HG03457 (cell line): Measurements from ENCODE around the gene ENG.
A peak's percentile ranks its signal among the peaks of the same experiment; 100 is the strongest.

ENCODE experiments used
- ATAC-seq: cut with Tn5 transposase; IDR thresholded peaks from one replicate; pipeline ENCODE4 v1.9.1; 2021; ENCODE audit warnings: moderate number of reproducible peaks; ENCODE audit not compliant: unreplicated experiment

The ENG gene

DNA sequence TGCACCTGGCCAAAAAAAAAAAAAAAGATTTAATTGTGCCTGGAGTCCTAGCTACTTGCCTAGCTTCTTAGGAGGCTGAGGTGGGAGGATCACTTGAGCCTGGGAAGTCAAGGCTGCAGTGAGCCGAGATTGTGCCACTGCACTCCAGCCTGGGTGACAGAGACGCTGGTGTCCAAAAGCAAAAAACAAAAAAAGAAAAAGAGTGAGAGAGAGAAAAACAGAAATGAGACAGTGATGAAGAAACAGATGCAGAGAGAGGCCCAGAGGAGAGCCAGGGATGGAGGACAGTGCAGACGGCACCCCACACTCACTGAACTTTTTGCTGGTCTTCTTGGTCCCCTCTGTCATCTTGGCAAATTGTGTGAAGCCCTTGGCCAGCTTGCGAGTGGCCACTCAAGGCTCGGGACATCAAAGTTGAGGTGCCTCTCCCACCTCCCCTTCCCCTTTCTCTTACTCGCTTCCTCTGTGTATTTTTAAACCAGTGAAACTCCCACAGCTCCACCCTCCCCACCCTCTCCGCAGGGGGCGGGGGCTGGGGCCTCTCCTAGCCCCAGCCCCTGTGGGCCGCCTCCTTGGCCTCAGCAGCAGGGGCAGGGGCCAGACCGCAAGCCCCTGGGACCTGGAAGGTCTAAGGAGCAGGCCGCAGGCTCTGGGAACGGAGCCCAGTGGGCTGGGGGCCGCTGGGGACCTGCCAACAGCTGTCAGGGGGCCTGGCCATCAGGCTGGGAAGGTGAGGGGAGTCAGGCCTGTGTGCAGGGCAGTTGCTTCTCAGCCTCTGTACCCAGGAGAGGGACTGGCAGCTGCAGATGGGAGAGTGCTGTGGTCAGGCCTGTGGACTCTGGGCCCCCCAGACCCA is 76.0 kb downstream of the ENG start, which contains the start of gene SH2D3C:
TSS of gene SH2D3C (minus strand) at position 387 of the 856 bp plus-strand sequence. CDS start at position 348, 39 bp downstream.
- no peak for ATAC-seq

DNA sequence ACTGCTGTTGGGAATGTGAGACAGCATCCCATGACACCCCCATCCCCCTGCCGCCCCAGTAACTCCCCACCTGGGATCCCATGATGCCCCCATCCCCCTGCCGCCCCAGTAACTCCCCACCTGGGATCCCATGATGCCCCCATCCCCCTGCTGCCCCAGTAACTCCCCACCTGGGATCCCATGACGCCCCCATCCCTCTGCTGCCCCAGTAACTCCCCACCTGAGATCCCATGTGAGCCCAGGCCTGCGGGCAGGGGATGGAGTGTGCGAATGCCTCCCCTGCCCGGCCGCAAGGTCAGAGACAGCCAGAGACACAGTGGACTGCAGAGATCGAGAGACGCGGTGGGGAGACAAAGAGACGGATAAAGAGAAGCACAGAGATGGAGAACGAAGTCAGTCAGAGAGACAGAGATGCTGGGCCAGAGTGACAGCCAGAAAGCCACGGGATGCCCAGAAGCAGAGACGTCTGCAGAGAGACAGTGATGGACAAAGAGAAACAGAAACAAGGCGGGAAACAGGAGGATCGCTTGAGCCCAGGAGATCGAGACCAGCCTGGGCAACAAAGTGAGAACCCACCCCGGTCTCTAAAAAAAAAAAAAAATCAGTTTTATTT is 77.0 kb downstream of the ENG start:
- no peak for ATAC-seq

DNA sequence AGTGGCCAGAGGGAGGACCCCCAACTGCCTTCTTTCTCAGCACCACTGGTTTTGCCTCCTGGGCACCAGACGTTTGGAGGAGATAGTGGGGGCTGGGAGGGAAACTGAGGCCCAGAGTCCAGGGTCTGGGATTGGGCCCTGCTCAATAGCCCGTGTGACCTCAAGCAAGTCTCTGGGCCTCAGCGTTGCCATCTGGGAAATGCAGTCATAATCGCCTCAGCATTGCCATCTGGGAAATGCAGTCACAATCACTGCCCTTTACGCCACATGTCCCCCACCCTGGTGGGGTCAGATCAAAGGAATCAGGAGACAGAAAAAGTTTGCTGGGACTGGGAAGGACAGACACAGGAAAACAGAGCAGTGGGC is 77.6 kb downstream of the ENG start:
- ATAC-seq, result no peak

DNA sequence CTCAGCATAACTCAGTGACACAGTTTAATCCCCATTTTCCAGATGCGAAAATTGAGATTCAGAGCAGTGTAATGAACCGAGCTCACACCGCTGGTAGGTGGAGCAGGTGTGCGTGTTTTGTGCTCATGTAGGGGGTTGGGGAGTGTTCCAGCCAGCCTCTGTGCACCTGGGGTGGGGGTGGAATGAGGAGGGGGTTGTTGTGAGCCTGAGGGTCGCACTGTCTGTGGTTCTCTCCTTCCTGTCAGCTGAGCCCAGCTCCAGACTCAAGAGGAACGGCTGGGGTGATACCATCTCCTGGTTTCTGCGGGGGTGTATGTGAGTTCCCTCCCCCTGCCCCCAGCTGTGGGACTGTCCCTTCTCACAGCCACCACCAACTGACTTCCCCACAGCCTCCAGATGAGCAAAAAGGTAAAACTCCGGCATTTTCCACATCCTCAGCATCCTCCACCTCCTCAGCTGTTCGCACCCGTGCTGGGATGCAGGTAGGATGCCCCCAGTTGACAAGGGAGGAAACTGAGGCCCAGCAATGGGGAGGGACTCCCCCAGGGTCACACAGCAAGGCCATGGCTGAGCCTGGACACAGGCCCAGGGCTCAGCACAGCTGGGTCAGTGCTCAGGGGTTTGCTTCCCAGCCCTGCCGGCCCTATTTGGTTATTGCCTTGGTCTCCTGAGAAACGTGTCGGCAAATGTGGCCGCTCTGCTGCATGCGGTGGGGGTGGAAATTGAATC is 78.1 kb downstream of the ENG start:
- no peak for ATAC-seq

DNA sequence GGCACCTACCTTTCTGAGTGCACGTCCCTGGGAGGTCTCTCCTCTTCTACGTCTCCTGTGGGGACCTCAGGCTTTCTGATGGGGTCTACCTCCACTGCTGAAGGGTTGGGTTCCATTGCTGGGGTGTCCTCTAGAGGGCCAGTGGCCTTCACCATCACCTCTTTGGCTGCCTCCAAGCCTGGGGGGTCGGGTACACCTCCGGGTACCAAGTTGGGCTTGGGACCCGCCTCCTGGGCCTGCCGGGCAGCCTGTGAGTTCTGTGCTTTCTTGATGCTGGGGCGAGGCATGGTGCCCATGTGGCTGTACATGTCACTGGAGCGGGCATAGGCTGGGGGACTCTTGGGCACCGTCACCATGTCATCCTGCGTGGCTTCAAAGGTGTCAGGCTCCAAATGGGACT is 80.5 kb downstream of the ENG start:
- ATAC-seq, result no peak

DNA sequence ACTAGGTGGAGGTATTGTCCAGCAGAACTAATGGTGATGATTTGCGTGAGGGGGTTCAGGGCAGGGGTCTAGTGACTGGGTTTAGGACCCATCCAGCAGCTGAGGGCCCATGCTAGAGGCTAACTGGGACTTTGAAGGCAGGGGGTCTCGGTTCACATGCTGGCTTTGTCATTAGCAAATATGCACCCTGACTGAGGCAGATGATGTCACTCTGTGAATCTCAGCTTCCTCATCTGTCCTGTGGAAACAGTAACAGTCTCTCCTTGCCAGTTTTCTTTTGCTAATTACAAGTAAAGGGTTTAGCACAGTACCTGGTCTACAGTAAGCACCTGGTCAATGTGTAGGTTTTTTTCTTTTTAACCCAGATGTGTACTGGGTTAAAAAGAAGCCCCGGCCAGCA is 81.2 kb downstream of the ENG start:
- no peak for ATAC-seq

DNA sequence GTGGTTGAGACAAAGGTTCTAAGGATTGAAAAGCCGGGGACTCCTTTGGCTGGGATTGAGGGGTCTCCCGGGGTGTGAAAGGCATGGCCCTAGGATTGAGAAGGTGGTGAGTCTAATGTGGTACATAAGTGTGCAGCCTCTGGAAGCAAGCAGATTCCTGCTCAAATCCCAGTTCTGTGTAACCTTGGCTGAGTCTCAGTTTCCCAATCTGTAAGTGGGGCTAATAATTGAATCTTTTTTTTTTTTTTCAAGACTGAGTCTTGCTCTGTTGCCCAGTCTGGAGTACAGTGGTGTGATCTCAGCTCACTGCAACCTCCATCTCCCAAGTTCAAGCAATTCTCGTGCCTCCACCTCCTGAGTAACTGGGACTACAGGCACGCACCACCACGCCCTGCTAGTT is 81.9 kb downstream of the ENG start:
- no peak for ATAC-seq

DNA sequence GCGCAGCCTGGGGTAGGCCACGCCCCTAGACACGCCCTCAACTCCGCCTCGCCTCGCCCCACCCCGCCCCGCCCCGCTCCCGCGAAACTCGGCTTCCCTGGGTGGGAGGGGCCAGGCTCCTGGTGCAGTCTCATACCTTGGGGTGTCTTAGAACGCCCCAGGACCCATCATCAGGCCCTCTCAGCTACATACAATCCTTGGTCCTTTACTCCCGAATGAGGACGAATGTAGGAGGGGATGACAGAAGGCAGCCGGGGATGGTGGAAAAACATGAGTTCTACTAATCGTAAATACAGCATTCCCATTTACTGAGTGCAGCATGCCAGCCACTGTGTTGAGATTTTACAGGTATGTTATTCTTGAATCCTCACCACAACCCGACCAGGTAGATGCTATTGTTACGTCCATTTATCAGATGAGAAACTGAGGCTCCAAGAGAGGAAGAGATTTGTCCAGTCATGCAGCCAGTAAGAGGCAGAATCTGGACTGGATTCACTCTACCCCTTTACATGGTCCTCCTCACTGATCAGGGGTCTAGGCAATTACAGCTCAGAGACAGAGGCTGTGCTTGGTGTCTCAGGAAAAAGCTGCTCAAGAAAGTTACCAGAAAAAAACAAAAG is 82.8 kb downstream of the ENG start:
- no peak for ATAC-seq

DNA sequence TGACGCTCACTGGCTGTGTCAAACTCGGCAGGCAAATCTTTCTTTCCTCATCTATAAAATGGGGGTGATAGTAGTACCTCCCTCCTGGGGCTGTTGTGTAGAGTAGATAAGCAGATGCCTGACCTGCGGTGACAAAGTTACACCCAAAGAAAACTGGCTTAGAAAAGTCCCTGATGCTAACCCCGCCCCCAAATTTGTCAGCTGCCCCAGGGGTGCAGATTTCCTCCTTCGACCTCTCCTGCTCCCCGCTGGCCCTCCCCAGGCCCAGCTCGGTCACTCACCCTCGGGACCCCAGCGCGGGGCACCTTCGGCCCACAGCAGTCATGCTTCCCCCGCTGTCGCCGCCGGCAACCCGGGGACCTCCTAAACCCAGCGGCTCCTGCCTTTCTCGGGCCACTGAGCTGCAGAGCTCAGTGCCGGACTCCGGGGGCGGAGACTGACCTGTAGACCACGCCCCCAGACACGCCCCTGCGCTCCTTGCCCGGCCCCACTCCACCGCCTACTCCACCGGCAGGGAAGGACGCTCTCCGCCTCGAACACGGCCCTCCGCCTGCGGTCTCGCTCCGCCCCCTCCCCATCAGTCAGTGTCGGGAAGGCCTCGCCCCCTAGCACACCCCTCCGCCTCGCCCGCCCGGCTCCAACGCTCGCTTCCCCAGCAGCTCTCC is 83.4 kb downstream of the ENG start:
- peak; percentile 79 for ATAC-seq

DNA sequence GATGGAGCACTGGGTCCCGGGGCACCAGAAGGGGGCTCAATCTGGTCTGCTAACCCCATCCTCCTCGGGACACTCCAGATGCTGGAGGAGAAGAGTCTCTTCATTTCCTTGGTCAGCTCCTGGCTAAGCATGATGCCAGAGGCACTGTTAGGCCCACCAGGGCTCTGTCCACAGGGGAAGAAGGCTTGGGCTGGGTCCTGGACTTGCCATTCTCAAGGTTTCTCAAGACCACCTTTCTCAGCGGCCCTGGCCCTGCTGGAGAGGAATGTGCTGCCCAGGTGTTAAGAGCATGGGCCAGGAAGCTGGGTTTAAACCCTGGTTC is 83.9 kb downstream of the ENG start:
- ATAC-seq, result no peak

DNA sequence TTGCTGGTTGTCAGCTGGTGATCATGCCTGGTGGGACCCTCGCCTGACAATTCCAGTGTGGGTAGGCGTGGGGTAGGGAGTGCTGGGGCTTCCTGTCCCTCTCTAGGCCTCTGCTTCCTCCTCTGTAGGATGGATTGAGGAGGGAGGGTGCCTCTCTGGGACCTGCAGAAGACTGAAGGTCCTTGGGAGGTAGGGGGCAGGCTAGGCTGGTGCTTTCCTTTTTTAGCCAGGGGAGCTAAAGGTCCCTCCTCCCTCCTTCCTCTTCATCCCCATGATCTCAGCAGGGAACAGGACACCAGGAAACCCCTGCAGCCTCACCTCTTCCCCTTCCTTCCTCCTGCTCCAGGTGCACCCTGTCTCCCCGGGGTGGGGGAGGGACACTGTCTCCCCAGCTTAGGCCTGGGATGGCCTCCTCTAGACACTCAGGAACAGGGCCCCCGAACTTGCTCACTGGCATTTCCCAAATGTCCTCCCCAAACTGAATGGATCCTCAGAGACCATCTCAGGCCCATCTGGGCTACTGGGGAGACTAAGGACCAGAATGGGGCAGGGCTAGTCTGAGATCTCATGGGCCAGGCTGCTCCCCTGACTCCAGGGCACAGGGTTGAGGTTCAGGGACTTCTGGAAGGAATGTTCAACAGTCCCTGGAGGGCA is 84.4 kb downstream of the ENG start:
- no peak for ATAC-seq

DNA sequence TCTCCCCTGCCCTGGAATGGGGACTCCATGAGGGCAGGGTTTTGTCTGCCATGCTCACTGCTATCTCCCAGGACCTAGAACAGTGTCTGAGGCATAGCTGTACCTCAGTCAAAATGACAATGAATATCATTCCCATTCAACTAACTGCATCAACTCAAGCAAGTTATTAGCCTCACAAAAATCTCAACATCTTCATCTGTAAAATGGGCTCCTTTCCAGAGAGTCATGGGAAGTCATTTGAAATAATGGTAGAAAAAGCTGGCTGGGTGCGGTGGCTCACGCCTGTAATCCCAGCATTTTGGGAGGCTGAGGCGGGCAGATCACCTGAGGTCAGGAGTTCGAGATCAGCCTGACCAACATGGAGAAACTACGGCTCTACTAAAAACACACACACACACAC is 85.4 kb downstream of the ENG start:
- ATAC-seq, result no peak

DNA sequence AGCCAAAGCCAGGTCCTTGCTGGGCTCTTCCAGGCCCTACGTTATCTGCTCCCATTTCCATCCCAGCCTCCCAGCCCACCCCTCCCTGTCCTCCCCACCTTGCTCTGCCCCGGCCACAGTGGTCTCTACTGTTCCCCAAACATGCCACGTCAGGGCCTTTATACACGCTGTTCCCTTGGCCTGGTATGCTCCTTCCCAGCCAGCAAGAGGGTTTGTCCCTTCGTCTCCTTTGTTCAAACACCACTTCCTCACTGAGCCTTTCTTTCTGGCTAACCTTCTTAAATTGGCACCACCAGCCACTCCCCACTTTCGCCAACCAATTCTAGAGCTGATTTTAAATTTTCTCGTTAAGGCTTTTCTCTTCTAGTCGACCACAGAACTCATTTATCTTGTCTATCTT is 85.8 kb downstream of the ENG start:
- ATAC-seq, result no peak

DNA sequence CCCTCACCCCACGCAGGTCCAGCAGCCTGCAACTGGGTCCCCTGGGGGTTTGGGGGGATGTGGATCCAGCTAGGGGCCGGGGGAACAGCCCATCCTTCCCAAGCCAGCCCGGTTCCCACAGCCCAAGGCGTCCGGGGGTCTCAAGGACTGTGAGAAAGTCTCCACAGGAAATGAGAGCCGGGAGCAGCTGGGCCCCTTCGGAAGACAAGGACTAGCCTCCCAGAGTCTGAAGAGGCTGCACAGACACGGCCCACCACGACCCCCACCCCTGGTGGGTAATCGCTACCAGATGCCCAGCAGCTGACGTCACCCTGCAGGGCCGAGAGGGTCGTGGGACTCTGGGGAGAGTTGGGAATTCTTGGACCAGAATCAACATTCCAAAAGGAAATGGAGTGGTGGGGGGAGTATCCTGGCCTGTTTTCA is 86.5 kb downstream of the ENG start:
- ATAC-seq, result no peak

DNA sequence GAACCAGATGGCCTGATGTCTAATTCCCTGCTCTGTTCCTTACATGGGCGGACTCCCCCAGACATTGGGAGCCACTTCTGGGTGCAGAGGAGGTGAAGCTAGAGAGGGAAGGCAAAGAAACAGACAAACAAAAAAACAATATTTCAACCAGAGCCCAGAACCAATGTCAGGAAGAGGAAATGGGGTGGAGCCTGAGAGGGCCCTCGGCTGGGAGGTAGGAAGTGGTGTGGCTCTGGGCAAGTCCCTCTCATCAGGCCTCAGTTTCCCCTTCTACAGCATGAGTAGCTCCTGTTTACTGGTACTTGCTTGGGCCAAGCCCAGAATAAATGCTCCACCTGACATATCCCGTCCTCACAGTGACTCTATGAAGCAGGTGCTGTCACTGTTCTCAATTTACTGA is 87.0 kb downstream of the ENG start:
- ATAC-seq, result no peak

DNA sequence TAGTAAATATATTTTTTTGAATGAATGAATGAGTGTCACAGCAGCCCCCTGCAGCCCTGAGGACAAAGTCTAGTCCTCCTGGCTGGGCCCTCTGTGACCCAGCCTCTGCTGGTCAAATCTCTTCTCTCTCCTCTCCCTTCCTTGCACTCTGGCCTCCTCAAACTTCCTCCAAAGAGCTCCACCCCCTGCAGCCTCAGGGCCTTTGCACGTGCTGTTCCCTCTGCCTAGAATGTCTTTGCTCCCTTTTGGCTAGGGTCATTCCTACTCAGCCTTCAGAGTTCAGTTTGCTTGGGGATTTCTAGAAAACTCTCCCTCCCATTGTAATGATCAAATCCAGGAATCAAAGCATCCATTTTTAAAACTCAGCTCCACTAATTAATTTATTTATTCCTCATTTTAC is 89.0 kb downstream of the ENG start:
- ATAC-seq, result no peak
